ENCODE results near the gene GNAL. TPM values are rescaled to one million over a fixed set of nuclear protein-coding genes. Genes with fewer than 3 reads are reported as not detected.
"Not testable (repeated sequence)": the region's sequence is repeated elsewhere in the genome, so short reads cannot be mapped to it uniquely, and the experiment has no call there.

Gene GNAL
- total RNA-seq, 1 experiment from 2014 or later, result 4.6 TPM

DNA sequence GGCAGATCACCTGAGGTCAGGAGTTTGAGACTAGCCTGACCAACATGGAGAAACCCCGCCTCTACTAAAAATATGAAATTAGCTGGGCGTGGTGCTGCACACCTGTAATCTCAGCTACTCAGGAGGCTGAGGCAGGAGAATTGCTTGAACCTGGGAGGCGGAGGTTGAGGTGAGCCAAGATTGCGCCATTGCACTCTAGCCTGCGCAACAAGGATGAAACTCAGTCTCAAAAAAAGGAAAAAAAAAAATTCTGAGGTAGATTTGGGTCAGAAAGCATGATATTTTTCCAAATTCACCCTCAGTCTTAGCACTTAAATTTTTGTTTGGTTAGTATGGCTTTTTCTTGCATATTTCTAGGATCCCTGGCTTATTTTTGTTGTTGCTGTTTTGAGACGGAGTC, 165.5 kb downstream of the GNAL start:
- H3K4me2 ChIP-seq (ENCODE audit: low read length); H4K20me1 ChIP-seq (ENCODE audit: insufficient read depth); H3K9me2 ChIP-seq (ENCODE audit: insufficient read depth); H3K27ac ChIP-seq (ENCODE audit: low read depth, low read length); DNase-seq (ENCODE audit: low read depth, low spot score); ATAC-seq; BruUV-seq (replicated peaks); RAD21 ChIA-PET (ENCODE audit: low non-redundant PET in 1 of 2, low total read pairs in 2 of 2, uncharacterized antibody in 2 of 2, unreplicated experiment in 2 of 2); H3K36me3 ChIP-seq (ENCODE audit: control insufficient read depth in 1 of 2, insufficient read depth in 2 of 2, low read length in 2 of 2); H3K27me3 ChIP-seq (ENCODE audit: insufficient read depth, low read length); H3K4me3 ChIP-seq (replicated peaks in 1 of 2; ENCODE audit: low read depth in 1 of 2, low read length in 2 of 2); H3K9me3 ChIP-seq (ENCODE audit: control insufficient read depth in 1 of 2, insufficient read depth in 1 of 2, low read depth in 1 of 2, low read length in 2 of 2); POLR2A ChIA-PET; CTCF ChIA-PET; H2AFZ ChIP-seq (ENCODE audit: low read depth, low read length, poor library complexity, severe bottlenecking); H3K9ac ChIP-seq (ENCODE audit: low read length); intact Hi-C loops (cut with micrococcal nuclease): not testable (repeated sequence)
- peaks cover 38 to 71% of the 10 kb centered on the region in 2 experiments for H3K4me1 ChIP-seq (ENCODE audit: control insufficient read depth in 1 of 2, insufficient read depth in 2 of 2, low read length in 2 of 2)
- peaks cover 23% of the 10 kb centered on the region for H3K79me2 ChIP-seq (ENCODE audit: insufficient read depth, low read length)

DNA sequence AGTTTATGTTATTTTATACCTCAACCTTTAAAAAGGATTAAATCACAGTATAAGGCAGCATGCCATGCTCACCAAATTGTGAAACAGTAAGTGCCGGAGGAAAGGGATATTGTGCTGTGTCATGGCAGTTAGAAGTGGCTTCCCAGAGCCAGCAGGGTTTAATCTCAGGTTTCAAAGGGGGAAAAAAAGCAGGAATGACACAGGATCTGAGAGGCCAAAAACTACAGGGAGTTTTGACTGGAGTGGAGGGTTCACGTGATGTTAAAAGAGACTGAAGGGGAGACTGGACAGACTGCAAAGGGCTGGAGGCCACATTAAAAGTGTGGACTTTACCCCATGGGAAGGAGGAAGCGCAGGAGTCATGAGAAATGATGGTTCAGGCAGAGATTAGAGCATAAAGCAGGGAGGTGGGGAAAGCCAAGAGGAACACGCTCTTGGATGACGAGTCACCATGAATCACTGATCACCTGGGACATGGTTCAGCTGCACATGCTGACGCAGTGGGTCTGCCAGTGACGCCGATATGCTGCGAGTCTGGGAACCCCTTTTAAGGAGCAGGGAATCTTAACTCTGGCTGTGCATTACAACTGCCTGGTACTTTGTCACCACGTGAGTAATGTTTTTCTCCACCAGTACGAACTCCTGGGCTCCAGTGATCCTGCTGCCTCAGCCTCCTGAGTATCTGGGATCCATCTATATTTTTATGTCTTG, 168.3 kb downstream of the GNAL start:
- TF ChIP-seq TCF7L2 (IDR thresholded peaks at IDR 0.05; ENCODE audit: borderline replicate concordance, extremely low read depth, insufficient read depth, insufficient read length), result peak; percentile 69
- TF ChIP-seq CBX3 (IDR thresholded peaks at IDR 0.05; ENCODE audit: low read depth), result no peak
- peak; percentile 65 for TF ChIP-seq POLR2AphosphoS5 (IDR thresholded peaks at IDR 0.05; ENCODE audit: low read depth, low read length)
- RAD21 ChIA-PET (ENCODE audit: low non-redundant PET in 1 of 2, low total read pairs in 2 of 2, uncharacterized antibody in 2 of 2, unreplicated experiment in 2 of 2), result no interaction called here
- intact Hi-C loops (cut with micrococcal nuclease), result no loop called here
- Histone ChIP-seq H3K4me2 (ENCODE audit: low read length) (peak overlapping the region; percentile 72), H3K4me3 (replicated peaks in 1 of 2; ENCODE audit: low read depth in 1 of 2, low read length in 2 of 2) (peak overlapping the region; percentile 15 to 37; a peak in 3 of 4 replicates), H3K27me3 (ENCODE audit: insufficient read depth, low read length) (no peaks in the 10 kb centered on the region), H2AFZ (ENCODE audit: low read depth, low read length, poor library complexity, severe bottlenecking) (no peak overlapping the region), H3K9ac (ENCODE audit: low read length) (peak overlapping the region; percentile 61), H3K9me2 (ENCODE audit: insufficient read depth) (no peaks in the 10 kb centered on the region), H3K4me1 (ENCODE audit: control insufficient read depth in 1 of 2, insufficient read depth in 2 of 2, low read length in 2 of 2) (peaks cover 38 to 70% of the 10 kb centered on the region in 2 experiments), H3K79me2 (ENCODE audit: insufficient read depth, low read length) (peaks cover 13% of the 10 kb centered on the region), H3K9me3 (ENCODE audit: control insufficient read depth in 1 of 2, insufficient read depth in 1 of 2, low read depth in 1 of 2, low read length in 2 of 2) (no peaks in the 10 kb centered on the region), H4K20me1 (ENCODE audit: insufficient read depth) (no peaks in the 10 kb centered on the region), H3K36me3 (ENCODE audit: control insufficient read depth in 1 of 2, insufficient read depth in 2 of 2, low read length in 2 of 2) (no peaks in the 10 kb centered on the region), H3K27ac (ENCODE audit: low read depth, low read length) (peak overlapping the region; percentile 83)
- DNase-seq (ENCODE audit: low read depth, low spot score), result peak; percentile 95
- peak; percentile 81 for ATAC-seq
- POLR2A ChIA-PET, result no interaction called here
- CTCF ChIA-PET, result no interaction called here
- BruUV-seq (replicated peaks), result TSS peak; percentile 89

Data from HCT116 (cell line).